H1 (cell line): ENCODE measurements around the gene CDH11. TPM values are rescaled to one million over a fixed set of nuclear protein-coding genes. Genes with fewer than 3 reads are reported as not detected.

Source experiments
- CTCF ChIA-PET: fragments of 300-600 bp; sonication (Branson Sonifier 250); formaldehyde crosslinking; loops from one replicate; lab custom pipeline; 2021; ENCODE audit not compliant: partially characterized antibody; lab: Charles Lee
- POLR2A ChIA-PET: fragments of 300-600 bp; sonication (Branson Sonifier 250); formaldehyde crosslinking; loops from one replicate; lab custom pipeline; 2021; ENCODE audit warnings: inconsistent platforms; ENCODE audit not compliant: partially characterized antibody; lab: Charles Lee
- DNase-seq, 2 experiments: peaks; one replicate each; pipeline versions ENCODE4 v3.0.0 to v3.0.0-alpha.2; 2010 to 2022; ENCODE audit warnings: low spot score in 2 of 2, low read depth in 1 of 2, mixed read lengths in 1 of 2
- FAIRE-seq: peaks from 2 replicates; lab custom pipeline; 2011; peaks lifted over from hg19 to GRCh38; lab: Jason Lieb, UNC
- H2AFZ ChIP-seq: 2 replicates; pipeline ENCODE4 v1.8.1; 2012; ENCODE audit warnings: low read length, inconsistent platforms
- H2AK5ac ChIP-seq: 2 replicates; pipeline ENCODE4 v1.6.1; 2013; ENCODE audit warnings: low read depth, low read length
- H2BK120ac ChIP-seq: replicated peaks from 2 replicates; pipeline ENCODE3; 2013; ENCODE audit warnings: low read depth, low read length, inconsistent platforms
- H2BK12ac ChIP-seq: 2 replicates; pipeline ENCODE4 v1.6.1; 2013; ENCODE audit warnings: low read depth, low read length
- H2BK15ac ChIP-seq: 2 replicates; pipeline ENCODE4 v1.6.1; 2013; ENCODE audit warnings: low read length
- H2BK20ac ChIP-seq: 2 replicates; pipeline ENCODE4 v1.6.1; 2013; ENCODE audit warnings: low read length
- H2BK5ac ChIP-seq: 2 replicates; pipeline ENCODE4 v1.6.1; 2013; ENCODE audit warnings: low read depth, low read length
- H3K14ac ChIP-seq: 2 replicates; pipeline ENCODE4 v1.6.1; 2013; ENCODE audit warnings: inconsistent platforms; ENCODE audit not compliant: insufficient read length
- H3K18ac ChIP-seq: 2 replicates; pipeline ENCODE4 v1.6.1; 2013; ENCODE audit warnings: low read length; ENCODE audit errors: extremely low read depth
- H3K23ac ChIP-seq: 2 replicates; pipeline ENCODE4 v1.6.1; 2013; ENCODE audit warnings: inconsistent platforms; ENCODE audit not compliant: insufficient read length
- H3K23me2 ChIP-seq: 2 replicates; pipeline ENCODE4 v1.6.1; 2013; ENCODE audit warnings: low read depth, low read length
- H3K27ac ChIP-seq: 2 replicates; pipeline ENCODE4 v1.6.1; 2011; ENCODE audit warnings: low read depth, low read length, inconsistent platforms
- H3K27me3 ChIP-seq, 4 experiments: replicated peaks in 1 of 4; 1 replicate in 1 of 4; 2 replicates in 3 of 4; pipeline versions ENCODE4 v1.6.1 to v1.8.1; 2011 to 2013; ENCODE audit warnings: low read length in 3 of 4, mild to moderate bottlenecking in 3 of 4, inconsistent platforms in 2 of 4, mixed read lengths in 2 of 4, moderate library complexity in 1 of 4; ENCODE audit not compliant: control insufficient read depth in 3 of 4, insufficient read depth in 3 of 4; ENCODE audit errors: extremely low read depth in 1 of 4
- H3K36me3 ChIP-seq, 4 experiments: 2 replicates each; pipeline versions ENCODE4 v1.6.1 to v1.8.1; 2011 to 2013; ENCODE audit warnings: mild to moderate bottlenecking in 4 of 4, low read length in 3 of 4, moderate library complexity in 2 of 4, control low read depth in 1 of 4, inconsistent platforms in 1 of 4; ENCODE audit not compliant: insufficient read depth in 4 of 4, control insufficient read depth in 2 of 4
- H3K4ac ChIP-seq: replicated peaks from 2 replicates; pipeline ENCODE3; 2013; ENCODE audit warnings: low read length, low read depth, mixed read lengths, inconsistent platforms; ENCODE audit not compliant: insufficient read length
- H3K4me1 ChIP-seq, 4 experiments: replicated peaks in 1 of 4; 1 replicate in 1 of 4; 2 replicates in 3 of 4; pipeline versions ENCODE4 v1.6.1 to v1.8.1; 2011 to 2013; ENCODE audit warnings: low read length in 3 of 4, inconsistent platforms in 2 of 4, mixed read lengths in 1 of 4; ENCODE audit not compliant: insufficient read depth in 4 of 4, control insufficient read depth in 3 of 4
- H3K4me2 ChIP-seq, 2 experiments: 2 replicates each; pipeline versions ENCODE4 v1.6.1 to v1.8.1; 2011 to 2013; ENCODE audit warnings: low read depth in 2 of 2, low read length in 2 of 2, control low read depth in 1 of 2, inconsistent platforms in 1 of 2, mild to moderate bottlenecking in 1 of 2; ENCODE audit not compliant: insufficient read depth in 1 of 2
- H3K4me3 ChIP-seq, 4 experiments: fragments of 200-600, 300-600 bp in 1 of 4; sonication (generic), shearing (Covaris generic), sonication (Bioruptor Twin) in 1 of 4; 2 replicates each; pipeline versions ENCODE4 v1.5.1 to v1.8.1; 2011 to 2016; ENCODE audit warnings: low read length in 4 of 4, low read depth in 3 of 4, control low read depth in 2 of 4, inconsistent platforms in 2 of 4, mild to moderate bottlenecking in 2 of 4, mixed read lengths in 1 of 4, moderate library complexity in 1 of 4; ENCODE audit not compliant: insufficient read depth in 2 of 4; ENCODE audit errors: extremely low read depth in 1 of 4
- H3K56ac ChIP-seq: replicated peaks from 2 replicates; pipeline ENCODE3; 2013; ENCODE audit warnings: low read depth, mild to moderate bottlenecking, mixed read lengths, low read length, inconsistent platforms; ENCODE audit not compliant: insufficient read length
- H3K79me1 ChIP-seq: 2 replicates; pipeline ENCODE4 v1.6.1; 2013; ENCODE audit warnings: low read depth, low read length, control low read depth
- H3K79me2 ChIP-seq, 2 experiments: 2 replicates each; pipeline versions ENCODE4 v1.6.1 to v1.8.1; 2012 to 2013; ENCODE audit warnings: low read length in 2 of 2, mild to moderate bottlenecking in 2 of 2, inconsistent platforms in 1 of 2; ENCODE audit not compliant: insufficient read depth in 2 of 2, control insufficient read depth in 1 of 2
- H3K9ac ChIP-seq, 4 experiments: replicated peaks in 1 of 4; 1 replicate in 1 of 4; 2 replicates in 3 of 4; pipeline versions ENCODE4 v1.6.1 to v1.8.1; 2011 to 2013; ENCODE audit warnings: low read depth in 3 of 4, low read length in 3 of 4, control low read depth in 2 of 4, mild to moderate bottlenecking in 2 of 4, moderate library complexity in 2 of 4, inconsistent platforms in 1 of 4; ENCODE audit errors: extremely low read depth in 1 of 4
- H3K9me3 ChIP-seq, 2 experiments: 2 replicates each; pipeline versions ENCODE4 v1.6.1 to v1.8.1; 2012 to 2013; ENCODE audit warnings: mild to moderate bottlenecking in 2 of 2, moderate library complexity in 2 of 2, control low read depth in 1 of 2, inconsistent platforms in 1 of 2, low read depth in 1 of 2, low read length in 1 of 2, mixed read lengths in 1 of 2; ENCODE audit not compliant: insufficient read depth in 2 of 2
- H4K20me1 ChIP-seq, 2 experiments: replicated peaks in 1 of 2; 2 replicates each; pipeline versions ENCODE3 to v1.8.1; 2011 to 2013; ENCODE audit warnings: inconsistent platforms in 2 of 2, low read length in 2 of 2, mild to moderate bottlenecking in 1 of 2; ENCODE audit not compliant: insufficient read depth in 2 of 2, control insufficient read depth in 1 of 2
- H4K5ac ChIP-seq: 2 replicates; pipeline ENCODE4 v1.6.1; 2013; ENCODE audit warnings: low read length, low read depth, mixed read lengths, inconsistent platforms; ENCODE audit not compliant: insufficient read length
- H4K8ac ChIP-seq: 2 replicates; pipeline ENCODE4 v1.8.0; 2013; ENCODE audit warnings: mild to moderate bottlenecking, moderate library complexity, low read length, inconsistent platforms; ENCODE audit not compliant: insufficient read depth; ENCODE audit errors: extremely low read depth
- H4K91ac ChIP-seq: replicated peaks from 2 replicates; pipeline ENCODE3; 2013; ENCODE audit warnings: low read length, mixed read lengths, inconsistent platforms; ENCODE audit not compliant: insufficient read length
- CBX8 ChIP-seq: fragments of 300-800, 300-1000 bp; sonication (generic); IDR thresholded peaks from 2 replicates; pipeline ENCODE4 v1.7.1; 2016; ENCODE audit warnings: low read depth, low read length, borderline replicate concordance
- CHD1 ChIP-seq: IDR thresholded peaks from 2 replicates; pipeline ENCODE4 v1.6.1; 2012; ENCODE audit warnings: low read depth, low read length, improper control_type of control experiment
- CHD2 ChIP-seq: IDR thresholded peaks from 2 replicates; pipeline ENCODE4 v1.6.1; 2012; ENCODE audit warnings: low read length, improper control_type of control experiment
- HDAC6 ChIP-seq: IDR thresholded peaks from one replicate; pipeline ENCODE4 v1.7.1; 2012; ENCODE audit warnings: low read depth, mild to moderate bottlenecking, inconsistent platforms, low read length, moderate library complexity
- RFX5 ChIP-seq: IDR thresholded peaks from 2 replicates; pipeline ENCODE4 v1.6.1; 2011; ENCODE audit warnings: low read depth, low read length, improper control_type of control experiment, borderline replicate concordance
- SIRT6 ChIP-seq: IDR thresholded peaks from one replicate; pipeline ENCODE4 v1.7.1; 2012; ENCODE audit warnings: low read length, inconsistent platforms
- SIX5 ChIP-seq: IDR thresholded peaks from 2 replicates; pipeline ENCODE4 v1.6.1; 2011; ENCODE audit warnings: mild to moderate bottlenecking, low read depth, low read length
- SP4 ChIP-seq: IDR thresholded peaks from 2 replicates; pipeline ENCODE4 v1.6.1; 2012; ENCODE audit warnings: low read length, inconsistent platforms
- SUZ12 ChIP-seq: fragments of 200-600 bp; sonication (generic); IDR thresholded peaks from 2 replicates; pipeline ENCODE4 v1.6.1; 2012; ENCODE audit warnings: mild to moderate bottlenecking, inconsistent platforms, low read length, moderate library complexity, mixed read lengths
- WGBS, 2 experiments: shearing (Covaris generic) in 1 of 2; methylation state at CpG; one replicate each; pipeline versions ENCODE4 v1.1.6 to v1.1.7; 2013 to 2015; ENCODE audit warnings: low lambda C conversion rate in 2 of 2, mixed read lengths in 2 of 2, inconsistent platforms in 1 of 2, low coverage in 1 of 2, missing lambda C conversion rate in 1 of 2; ENCODE audit not compliant: insufficient replicate concordance in 2 of 2, insufficient coverage in 1 of 2, insufficient read length in 1 of 2; ENCODE audit errors: extremely low coverage in 1 of 2, missing lambda C conversion rate in 1 of 2; 5-methylcytosine and 5-hydroxymethylcytosine counted together
- polyA plus RNA-seq, 7 experiments: library from polyadenylated mRNA; depleted of rRNA in 3 of 7; stranded (reverse) in 5 of 7; unstranded in 2 of 7; fragments of >200 nt in 5 of 7; fragments of 200-250 nt in 2 of 7; gene quantifications; 1 replicate in 5 of 7; 2 replicates in 1 of 7; 4 replicates in 1 of 7; pipeline versions ENCODE4 v1.2.1 to v1.2.3, GENCODE V29; 2011 to 2013; ENCODE audit warnings: missing spikeins in 2 of 7, mixed read lengths in 2 of 7
- total RNA-seq: library from RNA; stranded (reverse); fragmentation: NEBNext Ultra II Directional; extraction: Animal tissue kit (Norgen Biotek cat#: 25700); gene quantifications from 2 replicates; pipeline ENCODE4 v1.2.1, GENCODE V29; 2021

CDH11 gene
- total and polyA plus RNA-seq, 2 of the 8 experiments (the other 6 are each of a cell fraction or from before 2014, with no cell fraction given), result 3.3 to 8.4 TPM

- Histone ChIP-seq H3K56ac (no peak overlapping the region), H3K9ac (no peak overlapping the region), H4K8ac (no peak overlapping the region), H2BK15ac (no peak overlapping the region), H3K4me3 (no peak overlapping the region), H3K79me1 (no peaks in the 10 kb centered on the region), H3K23me2 (no peaks in the 10 kb centered on the region), H3K36me3 (no peaks in the 10 kb centered on the region), H3K79me2 (no peaks in the 10 kb centered on the region), H2AK5ac (no peak overlapping the region), H2AFZ (no peak overlapping the region), H4K20me1 (no peaks in the 10 kb centered on the region), H3K14ac (no peak overlapping the region), H2BK120ac (no peak overlapping the region), H2BK12ac (no peak overlapping the region), H3K4me1 (no peaks in the 10 kb centered on the region), H3K27me3 (no peaks in the 10 kb centered on the region), H2BK20ac (no peak overlapping the region), H4K5ac (no peak overlapping the region), H3K18ac (no peak overlapping the region), H3K4me2 (no peak overlapping the region), H4K91ac (no peak overlapping the region), H3K23ac (no peak overlapping the region), H3K4ac (no peak overlapping the region), H3K9me3 (no peaks in the 10 kb centered on the region), H2BK5ac (no peak overlapping the region), H3K27ac (no peak overlapping the region)
- DNase-seq (no peak), FAIRE-seq (no peak)
- POLR2A ChIA-PET, result no interaction called here
- CTCF ChIA-PET, result interaction anchor here (2.6 kb wide), 1 partner anchor 11 kb away, joined by 14 read pairs; no protein-coding TSS in a partner anchor
- TF ChIP-seq SIX5, result no peak
- TF ChIP-seq CHD1, result no peak
- TF ChIP-seq RFX5, result no peak
- no peak for TF ChIP-seq CBX8
- TF ChIP-seq SIRT6, result no peak
- TF ChIP-seq CHD2, result no peak
- no peak for TF ChIP-seq HDAC6
- TF ChIP-seq SUZ12, result no peak
- no peak for TF ChIP-seq SP4
- 85% methylated on average over 2 of the region's 2 CpGs; no CpG with 5 or more reads in 1 of the 2 experiments for WGBS, 2 experiments
Observed at GRCh38 chr16:64973171-64973570, 148.7 kb downstream of the CDH11 start.
